Measurements from ENCODE around the gene SLC11A1. TPM values are rescaled to one million over a fixed set of nuclear protein-coding genes. Genes with fewer than 3 reads are reported as not detected.
A peak's percentile ranks its signal among the peaks of the same experiment; 100 is the strongest.

SLC11A1 gene, protein sequence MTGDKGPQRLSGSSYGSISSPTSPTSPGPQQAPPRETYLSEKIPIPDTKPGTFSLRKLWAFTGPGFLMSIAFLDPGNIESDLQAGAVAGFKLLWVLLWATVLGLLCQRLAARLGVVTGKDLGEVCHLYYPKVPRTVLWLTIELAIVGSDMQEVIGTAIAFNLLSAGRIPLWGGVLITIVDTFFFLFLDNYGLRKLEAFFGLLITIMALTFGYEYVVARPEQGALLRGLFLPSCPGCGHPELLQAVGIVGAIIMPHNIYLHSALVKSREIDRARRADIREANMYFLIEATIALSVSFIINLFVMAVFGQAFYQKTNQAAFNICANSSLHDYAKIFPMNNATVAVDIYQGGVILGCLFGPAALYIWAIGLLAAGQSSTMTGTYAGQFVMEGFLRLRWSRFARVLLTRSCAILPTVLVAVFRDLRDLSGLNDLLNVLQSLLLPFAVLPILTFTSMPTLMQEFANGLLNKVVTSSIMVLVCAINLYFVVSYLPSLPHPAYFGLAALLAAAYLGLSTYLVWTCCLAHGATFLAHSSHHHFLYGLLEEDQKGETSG
- total RNA-seq (0.17 and 0.26 TPM in 2 replicates), polyA plus RNA-seq (0.02 and 0.03 TPM in 2 replicates), polyA minus RNA-seq (ENCODE audit: low replicate concordance) (not detected in 2 replicates)
- polyA plus RNA-seq (2012) = 0.06 and 0.09 TPM in 2 replicates

GRCh38 chr2:218381916-218382366, at the start of gene SLC11A1:
Gene SLC11A1 (plus strand): TSS chr2:218382273. CDS start chr2:218382369, 96 bp downstream.
- no peak within 1 kb of the TSS for H3K27ac ChIP-seq (ENCODE audit: insufficient read depth, low read length)
- no peak for DNase-seq (ENCODE audit: low read depth in 2 of 2)
- peaks cover 6% of the 10 kb centered on the region for H3K27me3 ChIP-seq (ENCODE audit: control insufficient read depth, insufficient read depth, low read length)
- H3K4me1 ChIP-seq (ENCODE audit: control insufficient read depth, extremely low read depth, insufficient read depth, low read length) = no peaks in the 10 kb centered on the region
- H3K79me2 ChIP-seq (ENCODE audit: control insufficient read depth, insufficient read depth, low read length) = no peaks in the 10 kb centered on the region
- no peaks in the 10 kb centered on the region for H3K9me3 ChIP-seq (ENCODE audit: control insufficient read depth, insufficient read depth, low read depth, low read length)
- no peaks in the 10 kb centered on the region for H4K20me1 ChIP-seq (ENCODE audit: control insufficient read depth, extremely low read depth, insufficient read depth, low read length)
- TF ChIP-seq CTCF (conservative IDR thresholded peaks at IDR 0.05 in 1 of 2, IDR thresholded peaks at IDR 0.05 in 1 of 2; ENCODE audit: low read depth in 1 of 2, low read length in 2 of 2) = no peak
- no peak for TF ChIP-seq EZH2 (IDR thresholded peaks at IDR 0.05; ENCODE audit: low read length, missing control alignments)
- H2AFZ ChIP-seq (ENCODE audit: low read length) = no peak within 1 kb of the TSS
- no peak within 1 kb of the TSS for H3K9ac ChIP-seq (ENCODE audit: insufficient read depth, low read length)
- no peak within 1 kb of the TSS for H3K4me3 ChIP-seq (replicated peaks in 1 of 4; ENCODE audit: control extremely low read depth in 1 of 4, insufficient read depth in 1 of 4, low read depth in 3 of 4, low read length in 4 of 4)
- no peaks in the 10 kb centered on the region for H3K36me3 ChIP-seq (ENCODE audit: control insufficient read depth, insufficient read depth, low read length)
- H3K4me2 ChIP-seq (ENCODE audit: extremely low read depth, insufficient read depth, low read length) = no peak within 1 kb of the TSS

- H3K9ac ChIP-seq (ENCODE audit: insufficient read depth, low read length) = no peak overlapping the region
- H3K79me2 ChIP-seq (ENCODE audit: control insufficient read depth, insufficient read depth, low read length) = no peaks in the 10 kb centered on the region
- H3K9me3 ChIP-seq (ENCODE audit: control insufficient read depth, insufficient read depth, low read depth, low read length) = no peaks in the 10 kb centered on the region
- no peak overlapping the region for H2AFZ ChIP-seq (ENCODE audit: low read length)
- no peaks in the 10 kb centered on the region for H4K20me1 ChIP-seq (ENCODE audit: control insufficient read depth, extremely low read depth, insufficient read depth, low read length)
- no peaks in the 10 kb centered on the region for H3K4me1 ChIP-seq (ENCODE audit: control insufficient read depth, extremely low read depth, insufficient read depth, low read length)
- no peaks in the 10 kb centered on the region for H3K36me3 ChIP-seq (ENCODE audit: control insufficient read depth, insufficient read depth, low read length)
- H3K4me2 ChIP-seq (ENCODE audit: extremely low read depth, insufficient read depth, low read length) = no peak overlapping the region
- H3K27ac ChIP-seq (ENCODE audit: insufficient read depth, low read length) = no peak overlapping the region
- TF ChIP-seq CTCF (conservative IDR thresholded peaks at IDR 0.05 in 1 of 2, IDR thresholded peaks at IDR 0.05 in 1 of 2; ENCODE audit: low read depth in 1 of 2, low read length in 2 of 2) = no peak
- no peak for TF ChIP-seq EZH2 (IDR thresholded peaks at IDR 0.05; ENCODE audit: low read length, missing control alignments)
- DNase-seq (ENCODE audit: low read depth in 2 of 2) = no peak
- H3K4me3 ChIP-seq (replicated peaks in 1 of 4; ENCODE audit: control extremely low read depth in 1 of 4, insufficient read depth in 1 of 4, low read depth in 3 of 4, low read length in 4 of 4) = no peak overlapping the region
- no peaks in the 10 kb centered on the region for H3K27me3 ChIP-seq (ENCODE audit: control insufficient read depth, insufficient read depth, low read length)
Measured at GRCh38 chr2:218332288-218332687, 49.8 kb upstream of the SLC11A1 start.

DNA sequence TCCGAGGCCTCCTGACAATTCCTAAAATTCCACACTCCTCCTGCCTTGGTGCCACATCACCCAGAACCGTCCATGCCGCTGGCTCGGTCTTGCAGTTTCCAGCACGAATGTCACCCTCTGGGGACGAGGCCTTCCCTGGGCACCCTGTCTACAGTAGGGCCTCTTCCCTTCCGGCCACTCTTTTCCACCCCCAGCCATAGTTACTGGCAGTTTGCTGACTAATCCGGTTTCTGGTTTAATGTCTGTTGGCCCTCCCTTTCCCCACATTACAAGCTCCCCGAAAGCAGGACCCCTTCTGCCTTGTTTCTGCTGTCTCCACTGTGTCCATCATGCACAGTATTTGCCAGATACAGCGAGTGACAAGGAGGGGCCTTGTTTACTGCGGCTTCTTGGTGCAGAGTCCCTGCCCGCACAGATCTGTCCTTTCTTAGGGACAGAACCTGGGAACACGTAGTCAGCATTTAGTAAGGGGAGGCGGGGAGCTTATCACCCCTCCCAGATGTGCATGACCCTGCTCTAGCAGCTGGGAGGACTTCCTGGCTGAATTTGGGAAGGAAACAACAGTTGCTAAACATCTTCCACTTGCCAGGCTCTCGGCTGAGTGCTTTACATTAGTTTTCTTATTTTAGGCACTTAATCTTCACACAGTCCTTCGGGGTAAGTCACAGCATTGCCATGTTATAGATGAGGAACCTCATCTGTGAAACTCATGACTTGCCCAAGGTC, 49.0 kb upstream of the SLC11A1 start:
- no peaks in the 10 kb centered on the region for H3K4me1 ChIP-seq (ENCODE audit: control insufficient read depth, extremely low read depth, insufficient read depth, low read length)
- H3K36me3 ChIP-seq (ENCODE audit: control insufficient read depth, insufficient read depth, low read length) = no peaks in the 10 kb centered on the region
- no peak overlapping the region for H3K9ac ChIP-seq (ENCODE audit: insufficient read depth, low read length)
- H4K20me1 ChIP-seq (ENCODE audit: control insufficient read depth, extremely low read depth, insufficient read depth, low read length) = no peaks in the 10 kb centered on the region
- H3K4me2 ChIP-seq (ENCODE audit: extremely low read depth, insufficient read depth, low read length) = no peak overlapping the region
- H3K9me3 ChIP-seq (ENCODE audit: control insufficient read depth, insufficient read depth, low read depth, low read length) = no peaks in the 10 kb centered on the region
- H3K79me2 ChIP-seq (ENCODE audit: control insufficient read depth, insufficient read depth, low read length) = no peaks in the 10 kb centered on the region
- DNase-seq (ENCODE audit: low read depth in 2 of 2) = peak in 1 of 2 donors; percentile 11
- H3K4me3 ChIP-seq (replicated peaks in 1 of 4; ENCODE audit: control extremely low read depth in 1 of 4, insufficient read depth in 1 of 4, low read depth in 3 of 4, low read length in 4 of 4) = no peak overlapping the region
- H3K27me3 ChIP-seq (ENCODE audit: control insufficient read depth, insufficient read depth, low read length) = no peaks in the 10 kb centered on the region
- TF ChIP-seq CTCF (conservative IDR thresholded peaks at IDR 0.05 in 1 of 2, IDR thresholded peaks at IDR 0.05 in 1 of 2; ENCODE audit: low read depth in 1 of 2, low read length in 2 of 2) = no peak
- no peak for TF ChIP-seq EZH2 (IDR thresholded peaks at IDR 0.05; ENCODE audit: low read length, missing control alignments)
- peak overlapping the region; percentile 29 for H2AFZ ChIP-seq (ENCODE audit: low read length)
- H3K27ac ChIP-seq (ENCODE audit: insufficient read depth, low read length) = no peak overlapping the region
